ENCODE results near the gene ECM1.

Gene ECM1

GRCh38 chr1:150507912-150508864 is at the start of gene ECM1:
Gene ECM1 (plus strand): TSS chr1:150508109. CDS start chr1:150508210, 101 bp downstream.
- DNase-seq (ENCODE audit: extremely low spot score, insufficient read length, low read depth) (no peak), FAIRE-seq (no peak)

- peak; percentile 83 for FAIRE-seq
Observed at GRCh38 chr1:150464422-150464826, 43.5 kb upstream of the ECM1 start.

GRCh38 chr1:150466964-150467363 is 40.9 kb upstream of the ECM1 start:
- no peak for FAIRE-seq

More at GRCh38 chr1:150464422-150464826, 43.5 kb upstream of the ECM1 start:
- DNase-seq (ENCODE audit: extremely low spot score, insufficient read length, low read depth), result peak; percentile 65

GRCh38 chr1:150469291-150469690 is 38.6 kb upstream of the ECM1 start:
- no peak for DNase-seq (ENCODE audit: extremely low spot score, insufficient read length, low read depth)

More at GRCh38 chr1:150466964-150467363, 40.9 kb upstream of the ECM1 start:
- no peak for DNase-seq (ENCODE audit: extremely low spot score, insufficient read length, low read depth)

GRCh38 chr1:150472601-150473200 is 35.2 kb upstream of the ECM1 start:
- DNase-seq (ENCODE audit: extremely low spot score, insufficient read length, low read depth), result no peak
- FAIRE-seq, result no peak

More at GRCh38 chr1:150469291-150469690, 38.6 kb upstream of the ECM1 start:
- no peak for FAIRE-seq

- FAIRE-seq (no peak), DNase-seq (ENCODE audit: extremely low spot score, insufficient read length, low read depth) (no peak)
Observed at GRCh38 chr1:150473659-150474058, 34.2 kb upstream of the ECM1 start.

GRCh38 chr1:150474869-150475268 is 33.0 kb upstream of the ECM1 start:
- FAIRE-seq, result no peak
- no peak for DNase-seq (ENCODE audit: extremely low spot score, insufficient read length, low read depth)

GRCh38 chr1:150476754-150477153 is 31.2 kb upstream of the ECM1 start:
- no peak for DNase-seq (ENCODE audit: extremely low spot score, insufficient read length, low read depth)
- no peak for FAIRE-seq

GRCh38 chr1:150477320-150477719 is 30.6 kb upstream of the ECM1 start:
- DNase-seq (ENCODE audit: extremely low spot score, insufficient read length, low read depth) (no peak), FAIRE-seq (no peak)

GRCh38 chr1:150477733-150478132 is 30.2 kb upstream of the ECM1 start:
- DNase-seq (ENCODE audit: extremely low spot score, insufficient read length, low read depth), result no peak
- FAIRE-seq, result no peak

- no peak for FAIRE-seq
- no peak for DNase-seq (ENCODE audit: extremely low spot score, insufficient read length, low read depth)
Observed at GRCh38 chr1:150479370-150479769, 28.5 kb upstream of the ECM1 start.

GRCh38 chr1:150479927-150480352 is 28.0 kb upstream of the ECM1 start:
- FAIRE-seq (no peak), DNase-seq (ENCODE audit: extremely low spot score, insufficient read length, low read depth) (no peak)

GRCh38 chr1:150484431-150484830 is 23.5 kb upstream of the ECM1 start:
- no peak for DNase-seq (ENCODE audit: extremely low spot score, insufficient read length, low read depth)

GRCh38 chr1:150484861-150485260 is 23.0 kb upstream of the ECM1 start:
- DNase-seq (ENCODE audit: extremely low spot score, insufficient read length, low read depth), result no peak
- FAIRE-seq, result no peak

More at GRCh38 chr1:150484431-150484830, 23.5 kb upstream of the ECM1 start:
- no peak for FAIRE-seq

- FAIRE-seq, result peak; percentile 97
- peak; percentile 95 for DNase-seq (ENCODE audit: extremely low spot score, insufficient read length, low read depth)
Observed at GRCh38 chr1:150486966-150487762, 20.7 kb upstream of the ECM1 start, which contains the start of gene TARS2. Gene TARS2 (plus strand): TSS chr1:150487419. CDS start chr1:150487451, 32 bp downstream.

GRCh38 chr1:150487763-150488115 is 20.2 kb upstream of the ECM1 start:
- no peak for FAIRE-seq
- no peak for DNase-seq (ENCODE audit: extremely low spot score, insufficient read length, low read depth)

GRCh38 chr1:150493175-150493574 is 14.7 kb upstream of the ECM1 start:
- DNase-seq (ENCODE audit: extremely low spot score, insufficient read length, low read depth) (no peak), FAIRE-seq (no peak)

GRCh38 chr1:150498342-150498741 is 9.6 kb upstream of the ECM1 start:
- FAIRE-seq (no peak), DNase-seq (ENCODE audit: extremely low spot score, insufficient read length, low read depth) (no peak)

- DNase-seq (ENCODE audit: extremely low spot score, insufficient read length, low read depth) (no peak), FAIRE-seq (no peak)
Observed at GRCh38 chr1:150505431-150505830, 2.5 kb upstream of the ECM1 start.

- no peak for DNase-seq (ENCODE audit: extremely low spot score, insufficient read length, low read depth)
- FAIRE-seq, result no peak
Observed at GRCh38 chr1:150508982-150509381, 1.1 kb downstream of the ECM1 start.
